Superior temporal gyrus (tissue), 1 donor: ENCODE measurements around the gene CCNQ.

Experiments
- DNase-seq: peaks from one replicate; pipeline ENCODE4 v3.0.0-alpha.2; 2016; ENCODE audit errors: extremely low spot score

Gene CCNQ

DNA sequence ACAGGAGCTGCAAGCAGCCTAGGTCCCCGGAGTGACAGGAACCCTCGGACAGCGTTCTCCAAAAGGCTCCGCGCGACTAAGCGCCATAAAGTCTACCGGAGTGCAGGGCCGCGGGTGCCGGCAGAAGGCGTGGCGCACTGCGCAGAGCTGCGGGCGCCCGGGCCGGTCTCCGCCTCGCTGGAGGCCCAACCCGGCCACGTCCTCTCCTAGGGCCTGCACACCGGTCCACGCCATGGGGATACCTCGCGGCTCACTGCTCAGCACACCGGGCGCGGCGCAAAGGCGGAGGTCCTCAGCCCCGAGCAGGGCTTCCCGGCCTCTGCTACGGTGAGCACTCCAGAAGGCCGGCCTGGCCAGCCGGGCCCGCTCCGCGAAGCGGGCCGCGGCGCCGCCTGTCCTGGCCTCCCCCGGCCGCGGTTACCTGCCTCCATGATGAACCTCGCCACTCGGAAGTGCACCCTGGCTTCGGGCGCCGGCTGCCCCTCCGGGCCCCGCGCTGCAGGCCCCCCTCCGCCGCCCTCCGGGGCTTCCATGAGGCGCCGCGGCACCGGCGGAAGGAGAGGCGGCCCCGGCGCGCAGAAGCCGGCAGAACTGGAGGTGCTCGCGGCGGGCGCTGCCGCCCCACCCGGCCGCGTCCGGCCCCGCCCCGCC, at the start of gene CCNQ:
Gene CCNQ, minus strand, starts transcription at position 599 of the 651 bp plus-strand sequence. Its CDS starts 66 bp downstream, at position 533.
- DNase-seq = no peak

DNA sequence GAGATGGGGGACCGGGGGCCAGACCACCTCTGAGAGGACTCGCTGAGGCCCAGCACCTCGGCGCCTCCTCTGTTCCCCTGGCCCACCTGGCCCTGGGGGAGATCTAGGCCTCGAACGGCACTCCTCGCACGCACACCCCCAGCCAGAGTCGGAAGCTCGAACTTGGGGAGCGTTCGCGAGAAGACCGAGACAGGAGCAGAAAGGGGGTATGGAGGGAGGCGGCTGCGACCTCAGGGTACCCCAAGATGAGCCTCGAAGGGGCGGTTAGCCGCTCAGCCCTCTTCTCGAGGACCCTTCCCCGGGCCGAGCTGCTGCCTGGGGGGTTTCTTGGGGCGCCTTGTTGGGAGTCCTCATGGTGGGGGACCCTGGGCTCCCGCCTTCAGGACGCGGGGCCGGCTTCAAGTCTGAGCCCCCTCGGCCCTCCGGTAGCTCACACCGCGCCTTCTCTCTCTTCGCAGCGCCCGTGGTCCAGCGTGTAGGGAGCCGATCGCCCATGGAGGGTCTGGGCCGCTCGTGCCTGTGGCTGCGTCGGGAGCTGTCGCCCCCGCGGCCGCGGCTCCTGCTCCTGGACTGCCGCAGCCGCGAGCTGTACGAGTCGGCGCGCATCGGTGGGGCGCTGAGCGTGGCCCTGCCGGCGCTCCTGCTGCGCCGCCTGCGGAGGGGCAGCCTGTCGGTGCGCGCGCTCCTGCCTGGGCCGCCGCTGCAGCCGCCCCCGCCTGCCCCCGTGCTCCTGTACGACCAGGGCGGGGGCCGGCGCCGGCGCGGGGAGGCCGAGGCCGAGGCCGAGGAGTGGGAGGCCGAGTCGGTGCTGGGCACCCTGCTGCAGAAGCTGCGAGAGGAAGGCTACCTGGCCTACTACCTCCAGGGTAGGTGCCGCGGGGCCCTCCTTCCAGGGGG, 48.8 kb upstream of the CCNQ start:
- DNase-seq = no peak

DNA sequence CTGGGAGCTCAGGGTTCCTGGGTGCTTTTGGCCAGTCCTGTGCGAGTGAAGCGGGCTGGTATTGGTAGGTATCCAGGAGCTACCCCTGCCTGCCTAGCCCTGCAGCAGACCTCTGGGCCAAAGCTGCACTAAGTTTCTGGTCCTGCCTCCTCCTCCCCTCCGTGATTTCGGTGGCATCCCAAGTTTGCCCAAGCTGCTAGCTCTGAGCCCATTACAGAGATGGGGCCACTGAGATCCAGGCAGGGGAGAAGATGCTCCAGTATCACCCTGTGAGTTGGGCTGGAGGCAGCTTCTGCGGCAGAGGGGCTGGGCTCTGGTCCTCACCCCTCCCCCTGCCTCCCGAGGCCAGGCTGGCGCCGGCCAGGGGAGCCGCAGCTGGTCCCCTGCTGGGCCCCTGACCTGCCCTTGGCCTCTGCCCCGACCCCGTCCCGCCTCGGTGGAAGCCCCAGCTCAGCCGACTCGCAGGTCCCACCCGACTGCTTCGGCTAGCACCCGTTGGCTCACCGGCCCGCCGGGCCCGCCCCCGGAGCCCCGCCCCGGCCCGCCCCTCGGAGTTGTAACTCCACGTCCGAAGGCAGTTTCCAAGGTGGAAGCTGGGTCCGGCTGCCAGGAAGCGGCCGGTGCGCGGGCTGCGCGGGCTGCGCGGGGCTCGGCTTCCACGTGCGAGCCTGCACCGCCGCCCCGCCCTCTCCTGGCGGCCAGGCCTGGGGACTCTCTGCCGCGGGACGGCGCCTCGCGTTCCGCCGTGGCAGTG, 47.9 kb upstream of the CCNQ start, which contains the start of gene DUSP9:
Gene DUSP9, plus strand, starts transcription at position 584 of the 754 bp plus-strand sequence. CDS start 751 bp downstream, outside the sequence.
- no peak for DNase-seq

DNA sequence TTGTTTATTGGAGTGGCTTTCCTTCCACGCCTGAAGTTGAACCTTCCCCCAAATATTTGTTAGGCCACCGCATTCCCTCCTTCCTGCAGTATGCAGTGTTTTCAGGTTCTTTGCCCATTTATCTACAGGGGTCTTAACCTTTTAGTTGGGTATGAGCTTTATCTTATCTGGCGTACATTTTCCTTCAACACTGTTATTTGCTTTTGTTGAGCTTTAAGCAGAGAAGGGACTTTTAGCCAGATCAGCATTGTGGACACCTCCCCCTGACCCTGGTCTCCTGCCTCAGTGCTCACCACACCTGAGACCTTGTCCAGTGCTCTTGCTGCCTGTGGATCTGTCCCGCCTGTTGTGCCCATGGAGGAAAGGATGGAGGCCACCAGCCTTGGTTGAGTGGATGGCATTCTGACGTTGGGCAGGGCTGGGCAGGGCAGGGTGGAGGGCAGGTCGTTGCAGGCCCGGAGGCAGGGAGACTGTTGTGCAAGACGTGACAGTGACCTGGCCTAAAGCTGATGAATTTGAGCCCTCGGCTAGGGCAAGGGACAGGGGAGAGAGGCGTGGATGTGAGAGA, 47.1 kb upstream of the CCNQ start:
- DNase-seq = no peak

DNA sequence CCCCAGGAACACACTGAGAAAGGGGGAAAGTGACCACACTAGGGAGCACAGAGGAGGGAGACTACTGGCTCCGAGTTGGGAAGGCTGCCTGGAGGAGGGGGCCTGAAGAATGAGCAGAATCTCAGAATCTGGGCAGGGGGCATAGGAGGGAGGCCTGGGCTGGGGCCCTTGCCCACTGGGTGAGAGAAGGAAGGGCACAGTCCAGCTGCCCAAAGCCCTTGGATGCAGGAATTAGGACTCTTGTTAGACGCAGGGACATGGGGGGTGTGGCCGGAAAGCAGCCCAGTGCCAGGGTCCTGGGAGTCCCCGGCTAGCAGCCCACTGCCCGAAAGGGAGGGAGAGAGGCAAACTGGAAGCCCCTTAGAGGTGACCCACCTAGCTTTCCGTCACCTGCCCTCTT, 46.2 kb upstream of the CCNQ start:
- no peak for DNase-seq

DNA sequence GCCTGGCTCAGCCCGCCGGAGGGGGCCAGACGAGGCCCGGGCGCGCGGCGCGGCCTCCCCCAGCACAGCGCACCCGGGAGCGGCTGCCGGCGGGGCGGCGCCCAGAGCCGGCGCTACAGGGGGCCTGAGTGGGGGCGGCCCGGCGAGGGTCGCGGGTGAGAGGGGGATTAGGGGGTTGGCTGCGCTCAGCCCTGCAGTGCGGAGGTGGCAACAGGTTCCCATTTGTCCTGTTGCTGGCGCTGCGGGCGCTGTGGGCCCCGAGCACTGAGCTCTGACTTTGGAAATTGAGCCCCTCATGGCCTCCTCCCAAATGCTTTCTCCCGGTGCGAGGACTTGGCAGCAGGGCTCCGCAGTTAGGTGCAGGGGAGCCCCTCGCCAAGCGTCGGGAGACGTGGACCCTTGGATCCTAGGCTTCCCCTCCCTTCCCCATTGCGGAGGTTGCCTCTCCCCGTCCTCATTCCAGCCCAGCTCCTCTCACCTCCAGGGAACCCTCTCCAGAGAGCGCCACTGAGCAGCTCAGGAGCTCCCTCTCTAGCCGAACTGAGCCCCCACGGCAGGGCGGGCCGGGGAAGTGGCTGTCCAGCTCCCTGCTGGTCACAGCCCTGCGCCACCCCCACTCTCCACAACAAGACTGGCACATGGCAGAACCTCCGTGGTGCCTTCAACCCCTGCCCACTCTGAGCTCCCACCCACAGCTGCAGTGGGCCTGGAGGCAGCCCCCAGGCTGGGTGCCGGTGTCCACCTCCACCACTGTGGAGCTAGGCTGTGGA, 45.6 kb upstream of the CCNQ start:
- DNase-seq = no peak

DNA sequence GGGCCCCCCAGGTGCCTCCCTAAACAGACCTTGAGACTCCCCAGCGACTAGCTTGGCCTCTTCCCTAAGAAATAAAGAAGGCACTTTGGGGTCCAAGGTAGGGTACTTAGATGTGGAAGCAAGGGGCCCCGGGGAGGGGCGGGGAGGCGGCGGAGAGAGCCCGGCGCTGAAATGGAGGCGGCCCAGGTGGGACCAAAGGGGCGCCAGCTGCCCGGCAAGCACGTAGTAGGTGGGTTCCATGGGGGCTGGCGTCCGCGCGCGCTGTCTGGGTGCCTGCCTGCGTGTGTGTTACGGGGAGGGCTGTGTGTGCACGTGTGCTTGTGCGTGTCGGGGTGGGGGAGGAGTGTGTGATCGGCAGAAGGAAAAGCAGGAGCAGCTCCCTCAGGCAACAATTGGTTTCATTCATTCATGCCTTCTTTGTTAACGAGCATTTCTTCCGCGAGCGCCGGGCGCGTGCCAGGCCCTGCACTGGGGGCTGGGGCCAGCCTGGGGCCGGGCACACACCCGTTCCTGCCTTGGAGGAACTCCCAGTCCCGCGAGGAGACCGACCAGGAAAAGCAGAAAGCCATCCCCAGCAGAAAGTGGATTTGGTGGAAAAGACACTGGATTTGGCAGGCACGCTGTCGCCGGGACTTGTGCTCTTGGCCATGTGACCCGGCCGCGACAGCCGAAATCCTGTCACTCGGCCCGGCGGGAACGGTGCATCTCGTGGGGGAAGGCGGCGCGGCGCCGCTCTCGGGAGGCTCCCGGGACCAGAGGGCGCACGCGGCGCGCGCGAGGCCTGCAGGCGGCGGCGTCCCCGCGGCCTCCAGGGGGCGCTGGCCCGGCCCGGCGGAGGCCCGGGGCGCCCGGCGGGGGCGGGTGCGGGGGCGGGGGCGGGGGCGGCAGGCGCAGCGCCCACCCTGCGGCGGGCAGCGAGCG, 44.8 kb upstream of the CCNQ start:
- peak; percentile 11 for DNase-seq

DNA sequence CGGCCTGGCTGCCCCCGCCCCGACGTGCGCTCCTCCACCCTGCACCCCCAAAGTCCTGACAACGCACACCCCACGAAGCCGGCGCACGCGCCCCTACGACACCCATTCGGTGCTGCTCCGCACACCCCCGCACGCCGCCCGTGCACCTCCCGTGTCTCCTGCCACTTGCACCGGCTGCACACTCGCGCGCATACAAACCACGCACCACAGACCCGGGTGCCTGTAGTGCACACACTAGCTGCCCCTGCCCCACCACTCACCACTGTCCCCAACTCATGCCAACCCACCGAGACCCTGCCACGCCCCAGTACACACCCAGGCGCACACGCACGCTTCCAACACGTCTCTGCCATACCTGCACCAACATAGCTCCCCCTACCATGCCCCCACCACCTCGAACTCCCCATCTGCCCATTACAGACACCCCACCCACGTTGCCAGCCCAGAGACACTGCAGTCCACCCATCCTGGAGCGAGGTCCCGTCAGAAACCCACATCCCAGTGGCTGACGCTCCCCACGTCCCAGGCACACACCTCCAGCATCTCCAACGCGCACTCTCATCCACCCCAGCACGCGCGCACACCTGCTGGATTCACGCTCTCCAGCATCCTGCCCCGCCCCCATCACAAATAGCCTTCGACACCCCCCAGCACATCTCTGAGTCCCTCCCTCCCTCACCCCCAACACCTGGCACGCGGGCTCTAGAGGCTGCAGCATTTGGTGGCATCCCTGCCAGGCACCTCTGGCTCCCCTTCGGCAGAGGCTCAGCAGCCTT, 43.9 kb upstream of the CCNQ start:
- DNase-seq = no peak

DNA sequence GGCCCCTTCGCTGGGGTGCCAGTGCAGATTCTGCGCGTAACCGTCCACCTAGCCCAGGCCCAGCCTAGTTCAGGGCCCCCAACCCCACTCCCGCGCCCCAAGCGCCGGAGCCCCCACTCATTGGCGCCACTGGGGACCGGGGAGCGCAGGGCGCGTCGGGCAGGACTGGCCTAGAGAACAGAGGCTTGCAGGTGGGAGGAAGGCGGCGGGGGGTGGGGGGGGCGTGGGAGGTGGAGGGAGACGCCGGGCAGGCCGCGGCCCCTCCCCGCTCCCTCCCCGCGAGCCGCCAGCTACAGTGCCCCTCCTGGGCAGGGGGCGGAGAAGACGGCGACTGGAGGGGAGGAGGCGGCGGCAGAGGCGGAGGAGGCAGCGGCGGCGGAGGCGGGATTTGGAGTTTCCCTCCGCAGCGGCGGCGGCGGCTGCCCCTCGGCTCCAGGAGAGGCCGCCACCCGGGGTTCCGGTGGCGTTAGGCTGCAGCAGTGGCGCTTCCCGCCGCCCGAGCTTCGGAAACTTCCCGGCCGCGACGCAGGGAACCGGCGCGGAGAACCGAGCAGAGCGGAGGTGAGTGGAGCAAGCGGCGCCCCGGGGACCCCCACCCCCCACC, 43.2 kb upstream of the CCNQ start:
- no peak for DNase-seq

DNA sequence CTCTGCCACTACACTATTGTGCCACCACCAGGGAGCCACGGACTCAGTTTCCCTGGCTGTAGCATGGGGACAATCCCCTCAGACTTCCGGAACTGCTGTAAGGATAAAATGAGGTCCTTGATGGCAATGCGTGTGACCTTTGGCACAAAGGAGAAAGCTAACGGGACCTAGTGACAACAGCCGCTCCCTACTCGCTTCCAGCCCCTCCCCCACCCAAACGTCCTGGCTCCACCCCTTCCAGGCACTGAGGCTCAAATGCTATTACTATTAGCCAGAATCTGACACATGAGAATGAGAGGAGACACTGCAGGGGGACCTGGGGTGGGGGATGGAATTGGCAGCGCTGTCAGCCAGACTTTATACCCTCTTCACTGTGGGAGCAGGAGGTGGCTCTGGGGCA, 42.7 kb upstream of the CCNQ start:
- DNase-seq = no peak

DNA sequence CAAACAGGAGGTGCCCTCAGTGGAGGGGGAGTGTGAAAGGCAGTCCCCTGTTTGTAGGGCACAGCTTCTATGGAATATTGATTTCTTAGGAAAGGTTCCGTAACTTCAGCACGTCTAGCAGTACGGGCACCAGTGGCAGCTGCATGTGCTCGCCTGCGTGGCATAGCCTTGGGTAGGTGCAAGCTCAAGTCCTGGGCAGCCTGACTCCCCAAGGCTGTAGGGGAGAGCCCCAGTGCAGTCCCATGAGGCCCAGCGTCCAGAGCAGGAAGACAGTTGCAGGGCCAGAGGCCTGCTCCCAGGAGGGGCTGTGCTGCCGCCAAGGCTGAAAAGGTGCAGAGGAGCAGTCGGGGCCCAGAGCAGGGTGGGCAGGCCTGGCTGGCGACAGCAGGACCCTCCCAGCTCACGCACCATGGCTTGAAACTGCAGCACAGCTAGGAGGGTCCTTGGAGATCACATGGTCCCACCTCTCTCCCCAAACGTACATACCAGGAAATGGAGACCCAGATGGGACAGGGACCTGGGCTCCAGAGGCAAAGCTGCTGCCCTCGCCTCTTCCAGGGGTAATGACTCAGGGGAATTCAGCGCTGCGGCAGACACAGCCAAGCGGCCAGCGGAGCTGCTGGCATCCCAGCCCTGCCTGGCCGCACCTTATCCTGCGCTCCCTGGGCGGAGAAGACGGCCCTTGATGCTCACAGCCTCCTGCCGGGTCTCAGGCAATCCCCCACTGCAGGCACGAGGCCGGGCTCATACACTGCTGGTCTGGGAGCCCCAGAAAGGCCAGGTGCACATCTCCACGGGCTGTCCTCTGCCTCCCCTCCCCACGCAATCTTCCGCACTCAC, 42.0 kb upstream of the CCNQ start:
- DNase-seq = no peak

DNA sequence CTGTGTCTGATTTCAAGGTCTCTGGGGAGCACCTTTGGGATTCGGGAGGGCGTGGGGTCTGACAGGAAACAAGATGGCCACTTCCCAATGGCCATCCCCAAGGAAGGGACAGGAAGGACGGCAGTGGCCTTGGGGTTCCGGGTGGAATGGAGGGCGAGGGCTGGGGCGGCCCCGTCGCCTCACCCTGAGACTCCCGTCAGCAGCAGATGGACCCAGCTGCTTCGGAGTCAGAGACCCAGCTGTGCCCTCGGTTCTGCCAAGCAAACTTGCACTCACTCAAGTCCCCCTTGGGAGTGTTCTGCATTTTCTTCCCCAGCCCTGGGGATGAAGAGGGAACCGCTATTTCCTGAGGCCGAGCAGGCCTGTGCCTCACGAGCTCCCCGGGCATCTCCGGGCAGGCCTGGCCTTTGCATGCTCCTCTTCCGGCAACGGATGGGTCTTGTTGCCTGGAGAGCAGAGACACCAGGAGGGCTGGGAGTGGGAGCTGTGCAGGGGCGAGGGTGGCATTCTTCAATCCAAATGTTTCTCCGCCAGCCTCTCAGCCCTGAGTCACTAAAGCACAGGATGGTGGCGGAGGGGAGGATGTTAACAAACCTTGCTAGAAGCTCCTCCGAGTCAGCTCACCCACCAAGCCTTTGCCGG, 41.2 kb upstream of the CCNQ start:
- DNase-seq = no peak

DNA sequence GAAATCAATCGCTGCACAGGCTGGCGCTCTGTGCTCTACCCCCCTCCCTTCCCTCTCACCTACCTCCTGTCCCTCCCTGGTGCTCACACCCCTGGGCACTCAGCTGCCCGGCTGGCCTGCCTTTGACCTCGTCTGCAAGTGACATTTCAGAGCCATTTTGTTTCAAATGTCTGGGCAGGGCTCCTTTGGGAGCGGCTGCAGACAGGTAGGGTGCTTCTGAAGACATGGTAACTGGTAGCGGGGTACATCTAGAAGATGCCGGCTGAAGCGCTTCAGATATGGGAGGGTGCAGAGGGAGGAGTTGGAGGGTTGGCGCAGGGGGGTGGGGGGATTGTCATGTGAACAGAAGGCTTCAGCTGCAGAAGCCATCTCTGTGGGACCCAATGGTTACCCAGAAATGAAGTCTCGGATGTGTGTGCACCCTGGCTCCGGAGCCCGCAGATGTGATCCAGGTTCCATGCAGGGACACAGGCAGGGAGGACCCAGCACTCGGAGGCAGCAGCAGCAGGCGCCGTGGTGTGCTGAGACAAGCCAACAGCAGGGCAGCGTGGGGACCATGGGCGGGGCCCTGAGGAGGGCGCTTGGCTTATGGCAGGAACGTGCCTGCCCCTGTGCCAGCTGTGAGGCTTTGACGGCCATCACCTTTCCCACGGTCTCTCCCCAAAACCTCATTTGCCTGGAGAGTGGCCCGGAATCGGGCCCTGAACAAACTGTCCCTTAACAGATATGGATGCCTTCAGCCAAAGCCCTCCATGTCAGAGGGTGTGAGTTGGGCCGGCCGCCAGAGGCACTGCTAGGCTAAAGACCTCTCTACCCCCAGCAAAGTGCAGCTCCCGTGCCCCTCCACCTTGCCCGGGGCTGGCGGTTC, 40.5 kb upstream of the CCNQ start:
- DNase-seq = no peak

DNA sequence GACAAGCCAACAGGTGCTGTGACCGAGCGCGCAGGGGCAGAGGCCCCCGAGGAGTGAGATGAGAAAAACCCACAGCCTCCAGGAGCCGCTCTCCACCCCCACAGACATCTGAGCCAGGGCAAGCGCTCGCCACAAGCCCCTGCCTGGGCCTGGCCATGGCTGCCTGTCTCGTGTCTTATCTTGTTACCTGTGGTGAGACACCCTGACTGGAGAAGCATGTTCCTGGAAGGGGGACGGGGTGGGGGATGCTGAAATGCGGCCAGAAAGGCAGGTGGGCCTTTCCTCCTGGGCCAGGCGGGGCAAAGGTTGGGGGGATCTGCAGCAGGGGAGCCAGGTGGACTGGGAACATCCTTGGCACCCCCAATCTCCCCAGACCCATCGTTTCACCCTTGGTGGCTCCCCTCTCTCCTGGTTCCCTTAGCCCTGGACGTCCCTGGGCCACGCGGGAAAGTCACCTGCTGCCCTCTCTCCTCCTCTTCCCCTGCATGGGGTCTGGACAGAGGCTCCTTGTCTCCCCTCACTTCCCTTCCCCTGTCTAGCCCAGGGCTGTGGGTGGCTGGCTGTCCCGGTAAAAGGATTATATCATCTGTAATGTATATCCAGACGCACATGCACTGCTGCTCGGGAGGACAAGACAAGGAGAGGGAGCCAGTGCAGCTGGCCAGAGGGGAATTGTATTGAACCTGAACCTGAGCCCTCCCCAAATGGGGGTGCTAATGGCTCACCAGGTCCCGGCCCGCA, 39.7 kb upstream of the CCNQ start:
- DNase-seq = no peak

DNA sequence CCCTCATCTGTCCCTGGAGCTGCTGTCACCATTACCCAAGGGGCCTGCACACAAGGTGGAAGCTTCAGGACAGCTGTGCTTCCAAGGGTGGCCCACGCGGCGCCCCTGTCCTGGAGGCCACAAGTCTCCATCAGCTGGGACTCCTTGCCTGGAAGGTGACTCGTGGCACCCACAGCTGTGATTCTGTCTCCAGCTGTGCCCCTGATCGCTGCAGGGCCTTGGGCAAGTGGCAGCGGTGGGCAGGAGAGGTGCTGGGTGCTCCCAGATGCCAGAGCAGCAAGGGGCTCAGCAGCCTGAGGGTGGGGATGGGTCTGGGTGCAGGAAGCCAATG, 39.1 kb upstream of the CCNQ start:
- DNase-seq = no peak
